NCI-H1105 treated with DMSO at 0.1 percent for 48 hours (cell line): ENCODE measurements around the gene ARL2.
A peak's percentile ranks its signal among the peaks of the same experiment; 100 is the strongest.
"Not testable (repeated sequence)": the region's sequence is repeated elsewhere in the genome, so short reads cannot be mapped to it uniquely, and the experiment has no call there.

ENCODE experiments used
- DNase-seq: peaks from one replicate; lab custom pipeline; 2025; lab: John Stamatoyannopoulos, UW

The ARL2 gene

DNA sequence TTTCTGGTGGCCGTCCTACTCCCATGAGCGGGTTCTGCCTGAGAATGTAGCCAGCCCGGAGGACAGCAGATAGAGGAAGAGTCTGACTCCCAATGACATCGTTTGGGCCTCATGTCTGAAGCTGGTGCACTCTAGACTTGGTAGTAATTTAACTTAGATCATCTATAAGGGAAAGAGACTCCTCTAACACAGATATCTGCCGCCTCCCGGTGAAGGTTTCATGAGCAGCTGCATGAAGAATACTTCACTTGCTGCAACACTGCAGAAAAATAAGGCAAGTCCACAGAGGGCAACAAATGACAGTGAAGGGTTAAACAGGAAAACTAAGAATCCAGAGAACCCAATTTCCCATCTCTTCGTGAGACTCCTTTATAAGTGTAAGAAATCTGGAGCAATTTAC, 5.9 kb upstream of the ARL2 start:
- no peak for DNase-seq

GRCh38 chr11:65008873-65009272, 5.1 kb upstream of the ARL2 start:
- DNase-seq = no peak

DNA sequence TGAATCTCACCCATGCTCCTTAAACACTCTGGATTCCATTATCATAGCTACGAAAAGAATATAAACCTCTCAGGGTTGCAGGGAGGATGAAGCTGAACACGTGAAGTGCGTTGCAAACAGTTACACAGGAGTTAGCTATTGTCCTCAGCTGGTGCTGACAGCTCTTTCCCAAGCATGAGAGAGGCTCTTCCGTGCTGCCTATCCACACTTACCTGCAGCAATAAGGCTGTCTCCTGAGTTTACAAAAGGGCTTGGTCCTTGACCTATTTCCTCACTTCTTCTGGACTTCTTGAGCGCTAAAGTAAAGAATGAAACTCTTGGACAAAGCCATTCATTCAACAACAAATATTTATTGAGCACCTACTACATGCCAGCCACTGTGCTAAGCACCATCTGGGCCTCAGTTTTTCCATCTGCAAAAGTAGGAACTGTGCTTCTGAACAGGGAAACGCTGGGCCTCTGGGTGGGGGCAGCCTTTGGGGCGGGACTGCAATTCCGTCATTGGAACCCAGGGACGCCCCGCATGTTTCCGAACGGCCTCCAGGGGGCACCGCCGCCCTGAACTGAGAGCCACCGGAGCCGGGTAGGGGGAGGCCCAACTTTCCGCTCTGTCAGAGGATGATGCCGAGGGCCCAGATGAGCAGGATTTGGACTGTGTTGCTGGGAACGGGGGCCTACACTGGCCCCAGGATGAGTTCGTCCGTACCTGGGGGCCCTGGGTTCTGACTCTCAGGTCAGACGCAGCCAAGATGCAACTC, 651 bp upstream of the ARL2 start:
- peak; percentile 78 for DNase-seq

DNA sequence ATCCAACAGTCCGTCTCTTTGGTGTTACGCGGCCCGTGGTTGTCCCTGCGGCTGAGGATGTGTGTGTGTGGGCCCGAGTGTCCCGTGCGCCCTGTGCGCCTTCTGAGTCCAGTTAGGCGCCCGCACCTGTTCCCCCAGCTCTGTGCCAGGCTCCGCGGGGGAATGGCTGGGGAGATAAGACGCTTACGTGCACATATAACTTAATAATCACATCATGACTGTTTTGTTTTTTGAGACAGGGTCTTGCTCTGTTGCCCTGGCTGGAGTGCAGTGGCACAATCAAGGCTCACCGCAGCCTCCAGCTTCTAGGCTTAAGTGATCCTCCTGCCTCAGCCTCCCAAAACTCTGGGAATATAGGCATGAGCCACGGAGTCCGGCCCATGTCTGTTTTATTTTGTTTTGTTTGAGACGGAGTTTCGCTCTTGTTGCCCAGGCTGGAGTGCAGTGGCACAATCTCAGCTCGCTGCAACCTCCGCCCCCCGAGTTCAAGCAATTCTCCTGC, 817 bp downstream of the ARL2 start:
- no peak for DNase-seq

DNA sequence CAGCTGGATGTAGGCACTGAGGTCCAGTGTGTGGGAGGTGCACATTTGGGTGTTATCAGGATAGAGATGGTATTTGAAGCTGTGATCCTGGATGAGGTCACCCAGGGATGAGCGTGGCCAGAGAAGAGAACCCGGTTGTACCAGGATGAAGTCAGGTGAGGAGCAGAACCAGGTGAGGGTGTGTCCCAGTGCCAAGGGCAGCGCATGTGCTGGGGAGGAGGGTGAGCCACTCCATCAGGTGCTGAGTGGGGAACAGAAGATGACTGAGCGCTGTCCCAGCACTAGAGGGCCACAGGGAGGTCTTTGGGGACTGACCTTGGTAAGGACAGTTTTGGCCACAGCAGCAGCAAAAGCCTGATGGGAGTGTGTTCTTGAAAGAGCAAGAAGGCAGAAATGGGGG, 2.7 kb downstream of the ARL2 start:
- DNase-seq = no peak

- no peak for DNase-seq
Observed at GRCh38 chr11:65017937-65018336, 4.0 kb downstream of the ARL2 start.

- no peak for DNase-seq
Observed at GRCh38 chr11:65019824-65020223, 5.9 kb downstream of the ARL2 start.

DNA sequence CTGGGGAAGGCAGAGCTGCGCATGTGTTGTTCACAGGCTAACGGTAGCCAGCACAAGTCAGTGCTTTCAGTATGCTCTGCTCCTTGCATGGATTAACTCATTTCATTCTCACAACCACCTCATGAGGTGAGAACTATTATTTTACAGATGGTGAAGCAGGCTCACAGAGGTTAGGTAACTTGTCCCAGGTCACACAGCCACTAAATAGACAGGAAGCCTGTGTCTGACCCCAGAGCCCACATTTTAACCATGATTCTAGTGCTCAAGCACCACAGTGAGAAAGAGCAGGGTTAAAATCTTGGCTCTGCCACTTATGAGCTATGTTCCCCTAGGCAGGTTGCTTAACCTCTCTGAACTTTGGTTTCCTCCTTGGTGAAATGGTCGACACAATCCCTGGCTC, 7.0 kb downstream of the ARL2 start:
- no peak for DNase-seq

GRCh38 chr11:65021509-65021908, 7.5 kb downstream of the ARL2 start:
- no peak for DNase-seq

DNA sequence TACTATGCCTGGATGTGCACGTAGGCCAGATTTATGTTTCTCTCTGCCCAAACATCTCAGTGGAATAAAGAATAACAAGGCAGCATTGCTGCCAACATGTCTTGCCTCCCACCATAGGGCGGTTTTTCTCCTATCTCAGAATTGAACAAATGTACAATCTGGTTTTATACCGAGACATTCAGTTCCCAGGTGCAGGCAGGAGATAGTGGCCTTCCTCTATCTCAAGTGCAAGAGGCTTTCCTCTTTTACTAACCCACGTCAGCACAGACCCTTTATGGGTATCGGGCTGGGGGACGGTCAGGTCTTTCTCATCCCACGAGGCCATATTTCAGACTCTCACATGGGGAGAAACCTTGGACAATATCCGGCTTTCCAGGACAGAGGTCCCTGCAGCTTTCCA, 9.5 kb downstream of the ARL2 start:
- not testable (repeated sequence) for DNase-seq

DNA sequence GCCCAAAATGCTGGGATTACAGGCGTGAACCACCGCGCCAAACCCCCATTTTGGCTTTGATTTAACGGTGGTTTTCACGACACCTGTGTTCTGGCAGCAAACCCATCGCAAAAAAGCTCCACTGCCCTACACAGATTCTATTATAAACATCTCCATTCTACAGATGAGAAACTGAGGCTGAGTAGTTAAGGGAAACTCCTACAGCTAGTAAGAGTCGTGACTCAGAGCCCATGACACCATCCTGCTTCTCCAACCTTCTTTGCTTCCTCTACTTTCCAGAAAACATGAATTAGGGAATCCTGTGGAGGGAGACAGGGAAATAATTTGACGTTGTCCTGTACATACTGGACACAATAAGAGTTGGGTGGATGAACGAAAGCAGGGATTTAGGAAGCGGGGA, 12.8 kb downstream of the ARL2 start:
- DNase-seq = no peak

GRCh38 chr11:65027213-65028067, 13.5 kb downstream of the ARL2 start, which contains the start of gene SNX15:
Gene SNX15, plus strand, starts transcription at chr11:65027439. Its CDS starts 99 bp downstream, at chr11:65027538.
- peak; percentile 96 for DNase-seq

DNA sequence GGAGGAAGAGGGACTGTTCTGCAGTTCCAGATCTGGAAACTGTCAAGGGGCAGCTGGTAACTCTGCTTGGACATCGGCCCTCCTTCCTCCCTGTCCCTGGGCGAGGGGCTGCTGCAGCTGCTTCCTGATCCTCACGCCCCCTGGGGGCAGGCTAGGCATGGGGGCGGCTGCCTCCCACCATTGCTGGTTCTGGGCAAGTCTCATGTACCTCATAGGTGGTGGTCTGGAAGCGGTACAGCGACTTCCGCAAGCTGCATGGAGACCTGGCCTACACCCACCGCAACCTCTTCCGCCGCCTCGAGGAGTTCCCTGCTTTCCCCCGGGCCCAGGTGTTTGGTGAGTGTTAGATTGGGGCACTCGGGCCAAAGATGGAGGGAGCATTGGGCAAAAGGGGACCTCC, 18.3 kb downstream of the ARL2 start:
- DNase-seq = no peak

- no peak for DNase-seq
Observed at GRCh38 chr11:65034423-65034822, 20.5 kb downstream of the ARL2 start.

GRCh38 chr11:65035579-65035978, 21.6 kb downstream of the ARL2 start:
- no peak for DNase-seq

DNA sequence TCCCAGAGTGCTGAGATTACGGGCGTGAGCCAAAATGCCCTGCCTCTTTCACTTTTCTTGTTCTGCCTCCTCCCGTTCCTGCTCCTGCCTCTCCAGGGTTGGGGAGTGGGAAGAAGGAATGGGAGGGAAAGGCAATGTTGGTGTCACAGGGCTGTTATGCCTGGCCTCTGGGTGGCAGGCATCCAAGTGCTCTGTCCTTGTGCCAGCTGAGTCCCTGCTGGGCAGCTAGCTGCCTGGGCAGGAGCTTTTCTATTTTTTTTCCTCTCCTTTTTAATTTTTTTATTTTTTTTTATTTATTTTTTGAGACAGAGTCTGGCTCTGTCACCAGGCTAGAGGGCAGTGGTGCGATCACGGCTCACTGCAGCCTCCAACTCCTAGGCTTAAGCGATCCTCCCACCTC, 23.0 kb downstream of the ARL2 start:
- DNase-seq = no peak

DNA sequence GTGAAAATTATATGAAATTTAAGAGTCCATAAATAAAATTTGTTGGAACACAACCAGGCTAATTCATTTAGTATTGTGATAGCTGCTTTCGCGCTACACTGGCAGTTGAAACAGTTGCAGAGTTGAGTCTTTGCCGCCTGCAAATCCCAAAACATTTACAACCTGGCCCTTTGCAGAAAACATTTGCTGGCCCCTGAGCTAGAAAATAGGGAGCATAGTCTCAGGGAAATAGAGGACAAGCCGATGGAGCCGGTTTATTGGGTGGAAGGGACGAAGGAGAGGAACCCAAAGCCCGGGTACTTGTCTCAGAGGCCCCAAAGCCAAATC, 26.5 kb downstream of the ARL2 start:
- DNase-seq = no peak

GRCh38 chr11:65040847-65041622, 27.1 kb downstream of the ARL2 start, which contains the start of gene SAC3D1:
Gene SAC3D1, plus strand, starts transcription at chr11:65041210. Its CDS starts 83 bp downstream, at chr11:65041293.
- DNase-seq = peak; percentile 99

GRCh38 chr11:65042891-65043290, 28.9 kb downstream of the ARL2 start:
- no peak for DNase-seq

DNA sequence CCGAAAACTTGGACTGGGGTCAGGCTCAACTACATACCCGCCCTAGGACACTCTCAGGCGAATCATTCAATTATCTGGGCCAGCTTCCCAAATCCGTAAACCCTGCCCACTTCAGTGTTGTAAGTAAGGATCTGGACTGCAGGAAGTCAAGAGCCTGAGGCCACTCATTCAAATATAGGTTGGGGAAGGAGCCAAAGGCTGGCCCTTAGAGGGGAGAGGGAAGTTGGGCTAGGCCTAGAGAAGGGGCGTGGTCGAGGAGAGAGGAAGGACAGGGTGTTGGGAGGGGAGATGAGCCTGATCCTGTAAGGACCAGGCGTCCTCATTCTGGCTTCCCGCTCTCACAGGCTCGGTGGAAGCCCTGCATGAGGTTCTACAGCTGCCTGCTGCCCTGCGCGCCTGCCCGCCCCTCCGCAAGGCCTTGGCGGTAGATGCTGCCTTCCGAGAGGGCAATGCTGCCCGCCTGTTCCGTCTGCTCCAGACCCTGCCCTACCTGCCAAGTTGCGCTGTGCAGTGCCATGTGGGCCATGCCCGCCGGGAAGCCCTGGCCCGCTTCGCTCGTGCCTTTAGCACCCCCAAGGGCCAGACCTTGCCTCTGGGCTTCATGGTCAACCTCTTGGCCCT, 30.0 kb downstream of the ARL2 start:
- no peak for DNase-seq

GRCh38 chr11:65045061-65045460, 31.1 kb downstream of the ARL2 start:
- no peak for DNase-seq

GRCh38 chr11:65045728-65046127, 31.8 kb downstream of the ARL2 start:
- no peak for DNase-seq
